ENCODE data around the gene CRKL.
"Not testable (repeated sequence)": the region's sequence is repeated elsewhere in the genome, so short reads cannot be mapped to it uniquely, and the experiment has no call there.

Gene CRKL

GRCh38 chr22:20901093-20902033 is 15.8 kb upstream of the CRKL start:
- not testable (repeated sequence) for DNase-seq (ENCODE audit: low read depth)

GRCh38 chr22:20903093-20903492 is 14.1 kb upstream of the CRKL start:
- DNase-seq (ENCODE audit: low read depth), result no peak

GRCh38 chr22:20904008-20904979 is 12.9 kb upstream of the CRKL start:
- DNase-seq (ENCODE audit: low read depth), result no peak

GRCh38 chr22:20904980-20905355 is 12.2 kb upstream of the CRKL start:
- no peak for DNase-seq (ENCODE audit: low read depth)

- no peak for DNase-seq (ENCODE audit: low read depth)
Observed at GRCh38 chr22:20905415-20906386, 11.5 kb upstream of the CRKL start.

- DNase-seq (ENCODE audit: low read depth), result no peak
Observed at GRCh38 chr22:20906387-20906767, 10.8 kb upstream of the CRKL start.

GRCh38 chr22:20908717-20909116 is 8.5 kb upstream of the CRKL start:
- not testable (repeated sequence) for DNase-seq (ENCODE audit: low read depth)

GRCh38 chr22:20909543-20910303 is 7.5 kb upstream of the CRKL start:
- no peak for DNase-seq (ENCODE audit: low read depth)

GRCh38 chr22:20912494-20912893 is 4.7 kb upstream of the CRKL start:
- no peak for DNase-seq (ENCODE audit: low read depth)

- DNase-seq (ENCODE audit: low read depth), result no peak
Observed at GRCh38 chr22:20918663-20919218, 1.5 kb downstream of the CRKL start.

GRCh38 chr22:20919718-20920117 is 2.5 kb downstream of the CRKL start:
- no peak for DNase-seq (ENCODE audit: low read depth)

GRCh38 chr22:20920881-20921203 is 3.6 kb downstream of the CRKL start:
- no peak for DNase-seq (ENCODE audit: low read depth)

GRCh38 chr22:20922141-20922751 is 5.0 kb downstream of the CRKL start:
- no peak for DNase-seq (ENCODE audit: low read depth)

- no peak for DNase-seq (ENCODE audit: low read depth)
Observed at GRCh38 chr22:20926243-20926642, 9.0 kb downstream of the CRKL start.

GRCh38 chr22:20927940-20928572 is 10.8 kb downstream of the CRKL start:
- DNase-seq (ENCODE audit: low read depth), result no peak

GRCh38 chr22:20928573-20928967 is 11.4 kb downstream of the CRKL start:
- no peak for DNase-seq (ENCODE audit: low read depth)

- no peak for DNase-seq (ENCODE audit: low read depth)
Observed at GRCh38 chr22:20930004-20930403, 12.8 kb downstream of the CRKL start.

GRCh38 chr22:20930435-20930834 is 13.2 kb downstream of the CRKL start:
- not testable (repeated sequence) for DNase-seq (ENCODE audit: low read depth)

GRCh38 chr22:20931126-20931654 is 14.0 kb downstream of the CRKL start:
- DNase-seq (ENCODE audit: low read depth), result no peak
